Activated T-cell treated with anti-CD3 and anti-CD28 coated beads, Interleukin-2, amount 50 U/mL, for 72 hours (primary cell): Measurements from ENCODE around the gene NDUFA5. TPM values are rescaled to one million over a fixed set of nuclear protein-coding genes. Genes with fewer than 3 reads are reported as not detected.

Experiments
- total RNA-seq, 2 donors: library from RNA; stranded (reverse); gene quantifications; one replicate each; pipeline ENCODE4 v1.2.3, GENCODE V29; 2022

The NDUFA5 gene
- total RNA-seq, 2 donors from 2014 or later: 48.4 to 57.5 TPM

Other genes with a start within 250 kb of the NDUFA5 start
- gene IQUB, start 23.2 kb downstream of the NDUFA5 start, total RNA-seq: under 1 TPM in 1 of 2 donors, not detected in 1; 0.10 TPM
- not detected for gene ASB15, start 44.0 kb upstream of the NDUFA5 start, total RNA-seq
- gene LMOD2, start 98.0 kb upstream of the NDUFA5 start, total RNA-seq: not detected
- gene WASL, start 191.2 kb upstream of the NDUFA5 start, total RNA-seq: 1 to 10 TPM; 7.2 to 8.7 TPM